Thyroid gland (tissue), 4 donors: ENCODE measurements around the gene PLN.

Experiments used
- POLR2A ChIP-seq, 2 donors: fragments of 450-650 bp; IDR thresholded peaks; one replicate each; pipeline ENCODE4 v1.6.1; 2017; ENCODE audit warnings: antibody characterized with exemption in 2 of 2, mild to moderate bottlenecking in 2 of 2, moderate library complexity in 1 of 2
- TF ChIP-seq, protein P1 (sequence below), 6 experiments: fragments of 200-600 bp in 3 of 6; fragments of 450-650 bp in 3 of 6; sonication (generic) in 3 of 6; IDR thresholded peaks; one replicate each; pipeline ENCODE4 v1.5.1; 2016 to 2019; ENCODE audit warnings: antibody characterized with exemption in 6 of 6, mild to moderate bottlenecking in 2 of 6, inconsistent platforms in 1 of 6, moderate library complexity in 1 of 6

DNA sequence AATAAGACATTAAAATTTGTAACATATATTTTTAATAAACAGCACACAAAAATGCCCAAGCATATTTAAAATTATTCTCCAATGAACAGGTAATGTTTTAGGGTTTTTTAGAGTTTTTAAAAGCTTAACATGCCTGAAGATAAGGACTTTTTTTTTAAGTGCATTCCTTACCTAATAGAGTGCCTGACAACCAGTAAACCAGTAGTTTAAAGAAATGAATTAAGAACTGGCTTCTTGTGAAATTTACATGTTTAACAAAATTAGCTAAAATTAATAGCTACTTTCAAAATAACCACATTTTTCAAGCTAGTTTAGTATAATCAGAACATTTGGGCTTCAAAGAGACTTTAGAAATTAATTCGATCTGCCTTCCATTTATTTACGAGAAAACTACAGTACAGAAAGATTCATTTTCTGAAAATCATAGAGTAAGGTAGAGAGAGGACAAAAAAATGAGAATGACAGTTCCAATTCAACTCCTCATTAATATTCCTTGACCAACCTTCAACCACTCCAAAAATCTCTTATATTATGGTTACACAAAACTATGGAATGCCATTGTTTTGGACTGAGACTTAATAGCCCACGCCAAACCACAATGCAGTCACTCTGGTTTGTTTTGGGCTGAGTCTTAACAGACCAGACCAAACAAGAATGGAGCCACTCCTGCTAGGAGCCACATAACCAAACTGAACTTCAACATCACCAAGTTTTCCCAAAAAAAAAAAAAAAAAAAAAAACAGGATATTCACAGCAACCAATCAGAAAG is 5.7 kb upstream of the PLN start:
- TF ChIP-seq, protein P1, sequence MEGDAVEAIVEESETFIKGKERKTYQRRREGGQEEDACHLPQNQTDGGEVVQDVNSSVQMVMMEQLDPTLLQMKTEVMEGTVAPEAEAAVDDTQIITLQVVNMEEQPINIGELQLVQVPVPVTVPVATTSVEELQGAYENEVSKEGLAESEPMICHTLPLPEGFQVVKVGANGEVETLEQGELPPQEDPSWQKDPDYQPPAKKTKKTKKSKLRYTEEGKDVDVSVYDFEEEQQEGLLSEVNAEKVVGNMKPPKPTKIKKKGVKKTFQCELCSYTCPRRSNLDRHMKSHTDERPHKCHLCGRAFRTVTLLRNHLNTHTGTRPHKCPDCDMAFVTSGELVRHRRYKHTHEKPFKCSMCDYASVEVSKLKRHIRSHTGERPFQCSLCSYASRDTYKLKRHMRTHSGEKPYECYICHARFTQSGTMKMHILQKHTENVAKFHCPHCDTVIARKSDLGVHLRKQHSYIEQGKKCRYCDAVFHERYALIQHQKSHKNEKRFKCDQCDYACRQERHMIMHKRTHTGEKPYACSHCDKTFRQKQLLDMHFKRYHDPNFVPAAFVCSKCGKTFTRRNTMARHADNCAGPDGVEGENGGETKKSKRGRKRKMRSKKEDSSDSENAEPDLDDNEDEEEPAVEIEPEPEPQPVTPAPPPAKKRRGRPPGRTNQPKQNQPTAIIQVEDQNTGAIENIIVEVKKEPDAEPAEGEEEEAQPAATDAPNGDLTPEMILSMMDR (IDR thresholded peaks at IDR 0.05), result no peak
- TF ChIP-seq POLR2A (IDR thresholded peaks at IDR 0.05), result no peak
